Trophoblast cell (in vitro differentiated cells and primary cell): ENCODE results near the gene CPT1A.

ENCODE experiments used
- DNase-seq, 2 donors: peaks; one replicate each; pipeline ENCODE4 v3.0.0-alpha.2; 2016
- H2AFZ ChIP-seq: 2 replicates; pipeline ENCODE4 v1.6.1; 2013; ENCODE audit warnings: low read length, moderate library complexity, mild to moderate bottlenecking; ENCODE audit not compliant: insufficient read depth, poor library complexity
- H2AK5ac ChIP-seq: 2 replicates; pipeline ENCODE4 v1.6.1; 2013; ENCODE audit warnings: mild to moderate bottlenecking, low read length
- H2BK120ac ChIP-seq: 2 replicates; pipeline ENCODE4 v1.6.1; 2013; ENCODE audit warnings: low read length, mild to moderate bottlenecking, moderate library complexity; ENCODE audit not compliant: insufficient read depth, poor library complexity
- H2BK12ac ChIP-seq: 2 replicates; pipeline ENCODE4 v1.6.1; 2013; ENCODE audit warnings: mild to moderate bottlenecking, low read length, moderate library complexity
- H2BK5ac ChIP-seq: 2 replicates; pipeline ENCODE4 v1.6.1; 2013; ENCODE audit warnings: low read length, low read depth, moderate library complexity, mild to moderate bottlenecking; ENCODE audit not compliant: poor library complexity
- H3K14ac ChIP-seq: 2 replicates; pipeline ENCODE4 v1.6.1; 2013; ENCODE audit warnings: mild to moderate bottlenecking, low read length
- H3K18ac ChIP-seq: 2 replicates; pipeline ENCODE4 v1.6.1; 2013; ENCODE audit warnings: mild to moderate bottlenecking, low read length
- H3K23ac ChIP-seq: 2 replicates; pipeline ENCODE4 v1.6.1; 2013; ENCODE audit warnings: low read length
- H3K27ac ChIP-seq: 2 replicates; pipeline ENCODE4 v1.5.1; 2013; ENCODE audit warnings: low read depth, mild to moderate bottlenecking, inconsistent platforms, low read length, moderate library complexity
- H3K27me3 ChIP-seq: 2 replicates; pipeline ENCODE4 v1.6.1; 2013; ENCODE audit warnings: inconsistent platforms, mild to moderate bottlenecking, low read length, moderate library complexity; ENCODE audit not compliant: insufficient read depth
- H3K36me3 ChIP-seq, 2 experiments: 1 replicate in 1 of 2; 2 replicates in 1 of 2; pipeline ENCODE4 v1.6.1; 2013; ENCODE audit warnings: low read length in 2 of 2, mild to moderate bottlenecking in 2 of 2, moderate library complexity in 1 of 2; ENCODE audit not compliant: insufficient read depth in 2 of 2, control insufficient read depth in 1 of 2
- H3K4ac ChIP-seq: 2 replicates; pipeline ENCODE4 v1.6.1; 2013; ENCODE audit warnings: low read depth, mild to moderate bottlenecking, low read length, moderate library complexity
- H3K4me1 ChIP-seq, 2 experiments: 1 replicate in 1 of 2; 2 replicates in 1 of 2; pipeline ENCODE4 v1.6.1; 2013; ENCODE audit warnings: low read length in 2 of 2, mild to moderate bottlenecking in 2 of 2, moderate library complexity in 1 of 2; ENCODE audit not compliant: insufficient read depth in 2 of 2, control insufficient read depth in 1 of 2
- H3K4me2 ChIP-seq: 2 replicates; pipeline ENCODE4 v1.6.1; 2013; ENCODE audit warnings: inconsistent platforms, mild to moderate bottlenecking, low read length, moderate library complexity
- H3K4me3 ChIP-seq: 2 replicates; pipeline ENCODE4 v1.5.1; 2013; ENCODE audit warnings: mild to moderate bottlenecking, low read depth, low read length, inconsistent platforms
- H3K79me1 ChIP-seq: one replicate; pipeline ENCODE4 v1.6.1; 2013; ENCODE audit warnings: low read length
- H3K79me2 ChIP-seq: 2 replicates; pipeline ENCODE4 v1.6.1; 2013; ENCODE audit warnings: low read length, mild to moderate bottlenecking; ENCODE audit not compliant: control insufficient read depth, insufficient read depth, poor library complexity
- H3K9ac ChIP-seq: 2 replicates; pipeline ENCODE4 v1.6.1; 2013; ENCODE audit warnings: mild to moderate bottlenecking, low read length
- H3K9me3 ChIP-seq: 2 replicates; pipeline ENCODE4 v1.6.1; 2013; ENCODE audit warnings: low read depth, mild to moderate bottlenecking, control low read depth, inconsistent platforms, low read length; ENCODE audit not compliant: insufficient read depth
- H4K12ac ChIP-seq: 2 replicates; pipeline ENCODE4 v1.6.1; 2013; ENCODE audit warnings: low read depth, mild to moderate bottlenecking, low read length, moderate library complexity
- H4K8ac ChIP-seq: 2 replicates; pipeline ENCODE4 v1.6.1; 2013; ENCODE audit warnings: low read depth, mild to moderate bottlenecking, low read length, moderate library complexity
- H4K91ac ChIP-seq: one replicate; pipeline ENCODE4 v1.6.1; 2013; ENCODE audit warnings: low read depth, mild to moderate bottlenecking, low read length, moderate library complexity
- WGBS: extraction: QIAGEN DNeasy Blood & Tissue Kit; methylation state at CpG from one replicate; pipeline ENCODE4 v1.1.7; 2013; ENCODE audit warnings: missing lambda C conversion rate; ENCODE audit not compliant: insufficient read length, insufficient coverage; ENCODE audit errors: extremely low coverage; 5-methylcytosine and 5-hydroxymethylcytosine counted together

Gene CPT1A

DNA sequence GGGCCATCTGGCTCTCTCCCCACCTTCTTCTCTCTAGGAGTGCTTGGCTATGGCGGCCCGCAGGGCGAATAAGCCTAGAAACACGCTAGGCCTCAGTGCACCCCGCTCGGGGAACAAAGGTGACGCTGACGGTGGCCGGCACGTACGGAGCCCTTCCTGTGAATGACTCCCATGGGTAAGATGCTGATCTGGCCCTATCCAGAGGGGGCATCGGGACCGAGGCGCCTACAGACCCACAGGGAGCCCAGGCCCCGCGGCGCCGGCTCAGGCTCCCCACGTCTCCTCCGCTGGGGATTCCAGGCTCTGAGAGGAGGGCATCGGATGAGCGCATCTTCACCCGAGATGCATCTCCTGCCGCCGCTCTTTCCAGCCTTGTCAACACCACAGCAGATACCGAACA lies 59.0 kb downstream of the CPT1A start:
- Histone ChIP-seq H4K8ac (no peak overlapping the region), H4K12ac (no peak overlapping the region), H3K14ac (no peak overlapping the region), H2AFZ (no peak overlapping the region), H3K27me3 (no peaks in the 10 kb centered on the region), H3K4me3 (no peak overlapping the region), H3K4me2 (no peak overlapping the region), H2BK120ac (no peak overlapping the region), H3K4me1 (no peaks in the 10 kb centered on the region), H3K9ac (no peak overlapping the region), H3K18ac (no peak overlapping the region), H3K27ac (no peak overlapping the region), H3K4ac (no peak overlapping the region), H3K23ac (no peak overlapping the region), H2BK5ac (no peak overlapping the region), H3K79me1 (no peaks in the 10 kb centered on the region), H3K79me2 (no peaks in the 10 kb centered on the region), H2AK5ac (no peak overlapping the region), H2BK12ac (no peak overlapping the region), H4K91ac (no peak overlapping the region), H3K36me3 (no peaks in the 10 kb centered on the region), H3K9me3 (no peaks in the 10 kb centered on the region)
- WGBS = no CpG with 5 or more reads among the region's 26 CpGs
- no peak for DNase-seq

DNA sequence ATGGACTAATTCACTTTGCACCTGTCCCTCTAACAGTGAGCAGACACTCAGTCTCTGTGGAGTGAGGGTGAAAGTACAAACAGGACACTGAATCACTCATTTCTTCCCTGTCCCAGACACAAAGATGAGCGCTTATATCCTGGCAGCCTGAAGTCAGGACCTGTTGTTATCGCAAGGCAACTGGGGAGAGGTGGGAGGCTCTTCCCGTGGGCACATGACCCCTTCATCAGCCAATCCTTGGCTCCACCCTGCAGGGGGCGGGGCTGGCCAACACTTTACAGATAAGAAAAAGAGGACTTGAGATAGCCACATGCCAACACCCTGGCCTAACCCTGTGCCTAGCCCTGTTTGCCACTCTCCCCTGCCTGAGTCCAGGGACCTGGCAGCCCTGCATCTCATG lies 60.9 kb downstream of the CPT1A start:
- Histone ChIP-seq H3K4me3 (no peak overlapping the region), H3K14ac (no peak overlapping the region), H3K9ac (no peak overlapping the region), H3K27ac (no peak overlapping the region), H2BK120ac (no peak overlapping the region), H3K9me3 (peaks cover 3% of the 10 kb centered on the region), H3K4me1 (peaks cover 3 to 6% of the 10 kb centered on the region in 2 experiments), H2AK5ac (no peak overlapping the region), H3K18ac (no peak overlapping the region), H3K23ac (no peak overlapping the region), H4K91ac (no peak overlapping the region), H4K8ac (no peak overlapping the region), H3K36me3 (no peaks in the 10 kb centered on the region), H3K79me1 (no peaks in the 10 kb centered on the region), H2BK5ac (no peak overlapping the region), H3K4me2 (no peak overlapping the region), H3K79me2 (no peaks in the 10 kb centered on the region), H3K27me3 (no peaks in the 10 kb centered on the region), H3K4ac (no peak overlapping the region), H4K12ac (no peak overlapping the region), H2BK12ac (no peak overlapping the region), H2AFZ (no peak overlapping the region)
- no CpG with 5 or more reads among the region's 4 CpGs for WGBS
- DNase-seq = no peak

DNA sequence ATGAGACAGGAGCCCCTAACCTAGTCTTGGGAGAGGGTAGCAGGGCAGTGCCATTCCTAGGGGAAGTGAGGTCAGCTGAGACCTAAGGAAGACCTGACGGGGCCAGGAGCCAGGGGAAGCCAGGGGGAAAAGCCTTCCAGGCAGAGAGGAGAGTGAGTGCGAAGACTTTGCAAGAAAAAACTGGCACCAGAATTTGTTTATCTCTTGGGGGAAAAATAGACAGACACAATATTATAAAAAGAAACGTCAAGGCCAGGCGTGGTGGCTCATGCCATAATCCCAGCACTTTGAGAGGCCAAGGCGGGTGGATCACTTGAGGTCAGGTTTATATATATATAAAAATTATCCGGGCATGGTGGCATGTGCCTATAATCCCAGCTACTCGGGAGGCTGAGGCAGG lies 63.5 kb downstream of the CPT1A start:
- no peak overlapping the region for H4K8ac ChIP-seq
- H2BK5ac ChIP-seq = no peak overlapping the region
- H3K79me2 ChIP-seq = no peaks in the 10 kb centered on the region
- no peak for DNase-seq
- no peak overlapping the region for H3K23ac ChIP-seq
- H3K36me3 ChIP-seq = no peaks in the 10 kb centered on the region
- no peak overlapping the region for H3K18ac ChIP-seq
- no CpG with 5 or more reads among the region's 7 CpGs for WGBS
- no peak overlapping the region for H2AK5ac ChIP-seq
- no peak overlapping the region for H4K91ac ChIP-seq
- H3K9ac ChIP-seq = no peak overlapping the region
- no peak overlapping the region for H4K12ac ChIP-seq
- no peak overlapping the region for H3K4me3 ChIP-seq
- peaks cover 8% of the 10 kb centered on the region in 2 experiments for H3K4me1 ChIP-seq
- no peak overlapping the region for H3K4me2 ChIP-seq
- no peaks in the 10 kb centered on the region for H3K79me1 ChIP-seq
- H3K27me3 ChIP-seq = no peaks in the 10 kb centered on the region
- H2BK12ac ChIP-seq = no peak overlapping the region
- no peak overlapping the region for H3K14ac ChIP-seq
- no peak overlapping the region for H3K4ac ChIP-seq
- H2AFZ ChIP-seq = no peak overlapping the region
- no peak overlapping the region for H3K27ac ChIP-seq
- peaks cover 3% of the 10 kb centered on the region for H3K9me3 ChIP-seq
- H2BK120ac ChIP-seq = no peak overlapping the region

DNA sequence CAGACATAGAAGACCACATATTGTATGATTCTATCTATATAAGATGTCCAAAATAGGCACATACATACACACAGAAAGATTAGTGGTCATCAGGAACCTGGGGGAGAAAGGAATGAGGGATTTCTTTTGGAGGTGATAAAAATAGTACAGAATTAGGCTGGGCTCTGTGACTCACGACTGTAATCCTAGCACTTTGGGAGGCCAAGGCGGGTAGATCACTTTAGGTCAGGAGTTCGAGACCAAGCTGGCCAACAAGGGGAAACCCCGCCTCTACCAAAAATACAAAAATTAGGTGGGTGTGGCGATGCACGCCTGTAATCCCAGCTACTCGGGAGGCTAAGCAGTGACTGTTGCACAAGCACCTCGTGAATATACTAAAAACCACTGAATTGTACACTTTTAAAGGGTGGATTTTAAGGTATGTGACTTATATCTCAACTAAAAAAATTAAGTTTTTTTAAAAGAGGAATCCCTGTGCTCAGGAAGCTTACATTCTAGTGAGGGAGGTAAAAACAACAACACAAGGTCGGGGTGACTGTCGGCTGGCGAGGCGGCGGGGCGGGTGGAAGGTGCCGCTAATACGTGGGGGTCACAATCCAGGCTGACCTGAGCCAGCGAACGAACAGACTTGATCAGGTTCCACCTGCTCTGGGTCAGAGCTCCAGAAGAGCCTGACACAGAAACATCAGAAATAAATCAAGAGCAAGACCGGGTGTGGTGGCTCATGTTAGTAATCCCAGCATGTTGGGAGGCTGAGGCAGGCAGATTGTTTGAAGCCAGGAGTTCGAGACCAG lies 65.1 kb downstream of the CPT1A start:
- H3K4me1 ChIP-seq = peaks cover 8% of the 10 kb centered on the region in 2 experiments
- H3K4me2 ChIP-seq = no peak overlapping the region
- H4K91ac ChIP-seq = no peak overlapping the region
- peak in 1 of 2 donors; percentile 60 for DNase-seq
- H3K14ac ChIP-seq = no peak overlapping the region
- no peaks in the 10 kb centered on the region for H3K27me3 ChIP-seq
- H4K12ac ChIP-seq = no peak overlapping the region
- no peaks in the 10 kb centered on the region for H3K79me1 ChIP-seq
- H3K23ac ChIP-seq = no peak overlapping the region
- no peak overlapping the region for H3K4ac ChIP-seq
- no peak overlapping the region for H3K9ac ChIP-seq
- no peak overlapping the region for H2BK120ac ChIP-seq
- WGBS = no CpG with 5 or more reads among the region's 20 CpGs
- no peaks in the 10 kb centered on the region for H3K36me3 ChIP-seq
- no peak overlapping the region for H2AK5ac ChIP-seq
- no peaks in the 10 kb centered on the region for H3K79me2 ChIP-seq
- H2AFZ ChIP-seq = no peak overlapping the region
- H3K18ac ChIP-seq = no peak overlapping the region
- H3K4me3 ChIP-seq = no peak overlapping the region
- no peak overlapping the region for H3K27ac ChIP-seq
- no peak overlapping the region for H2BK5ac ChIP-seq
- no peak overlapping the region for H4K8ac ChIP-seq
- no peak overlapping the region for H2BK12ac ChIP-seq
- peaks cover 3% of the 10 kb centered on the region for H3K9me3 ChIP-seq
